ENCODE results near the gene CYP4A22.

GRCh38 chr1:47183308-47184089 is 46.3 kb downstream of the CYP4A22 start:
- TF ChIP-seq CTCF (conservative IDR thresholded peaks at IDR 0.05; ENCODE audit: low read depth, low read length) (no peak), EZH2 (IDR thresholded peaks at IDR 0.05; ENCODE audit: low read length, unreplicated experiment) (no peak)

All from PC-3 (cell line).